ENCODE results near the gene CLIP2.

The CLIP2 gene

DNA sequence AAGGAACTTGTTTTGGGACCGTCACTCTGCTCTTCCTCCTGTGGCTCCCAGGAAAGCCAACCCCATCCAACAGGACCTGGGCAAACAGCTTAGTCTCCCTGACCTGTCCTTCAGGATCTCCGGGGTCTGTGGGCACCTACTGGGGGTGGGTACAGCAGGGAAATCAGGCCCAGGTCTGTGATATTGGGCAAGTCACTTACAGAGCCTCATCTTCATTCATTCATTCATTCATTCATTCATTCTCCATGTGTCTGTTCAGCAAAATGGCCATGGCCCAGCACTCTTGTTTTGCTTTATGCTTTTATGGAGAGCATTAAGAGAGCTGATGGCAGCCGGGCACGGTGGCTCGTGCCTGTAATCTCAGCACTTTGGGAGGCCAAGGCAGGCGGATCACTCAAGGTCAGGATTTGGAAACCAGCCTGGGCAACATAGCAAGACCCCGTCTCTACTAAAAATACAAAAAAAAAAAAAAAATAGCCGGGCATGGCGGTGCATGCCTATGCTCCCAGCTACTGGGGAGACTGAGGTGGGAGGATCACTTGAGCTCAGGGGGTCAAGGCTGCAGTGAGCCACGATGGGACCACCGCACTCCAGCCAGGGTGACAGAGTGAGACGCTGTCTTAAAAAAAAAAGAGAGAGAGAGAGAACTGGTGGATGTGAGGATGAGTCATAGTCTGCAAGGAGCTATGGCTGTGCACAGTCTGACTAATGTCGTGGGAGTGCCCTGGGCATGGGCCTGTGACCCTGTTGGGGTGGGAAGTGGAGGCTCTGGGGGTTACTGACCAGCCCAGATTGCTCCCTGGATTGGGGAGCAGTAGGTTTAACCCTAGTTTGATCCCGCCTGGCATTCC, 54.3 kb downstream of the CLIP2 start:
- TF ChIP-seq, protein P1, sequence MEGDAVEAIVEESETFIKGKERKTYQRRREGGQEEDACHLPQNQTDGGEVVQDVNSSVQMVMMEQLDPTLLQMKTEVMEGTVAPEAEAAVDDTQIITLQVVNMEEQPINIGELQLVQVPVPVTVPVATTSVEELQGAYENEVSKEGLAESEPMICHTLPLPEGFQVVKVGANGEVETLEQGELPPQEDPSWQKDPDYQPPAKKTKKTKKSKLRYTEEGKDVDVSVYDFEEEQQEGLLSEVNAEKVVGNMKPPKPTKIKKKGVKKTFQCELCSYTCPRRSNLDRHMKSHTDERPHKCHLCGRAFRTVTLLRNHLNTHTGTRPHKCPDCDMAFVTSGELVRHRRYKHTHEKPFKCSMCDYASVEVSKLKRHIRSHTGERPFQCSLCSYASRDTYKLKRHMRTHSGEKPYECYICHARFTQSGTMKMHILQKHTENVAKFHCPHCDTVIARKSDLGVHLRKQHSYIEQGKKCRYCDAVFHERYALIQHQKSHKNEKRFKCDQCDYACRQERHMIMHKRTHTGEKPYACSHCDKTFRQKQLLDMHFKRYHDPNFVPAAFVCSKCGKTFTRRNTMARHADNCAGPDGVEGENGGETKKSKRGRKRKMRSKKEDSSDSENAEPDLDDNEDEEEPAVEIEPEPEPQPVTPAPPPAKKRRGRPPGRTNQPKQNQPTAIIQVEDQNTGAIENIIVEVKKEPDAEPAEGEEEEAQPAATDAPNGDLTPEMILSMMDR (IDR thresholded peaks at IDR 0.05), result no peak

GRCh38 chr7:74344132-74344496, 54.9 kb downstream of the CLIP2 start:
- TF ChIP-seq, protein P1 (IDR thresholded peaks at IDR 0.05), result no peak

- TF ChIP-seq, protein P1 (IDR thresholded peaks at IDR 0.05), result no peak
Observed at GRCh38 chr7:74344786-74345185, 55.6 kb downstream of the CLIP2 start.

GRCh38 chr7:74345970-74346369, 56.8 kb downstream of the CLIP2 start:
- TF ChIP-seq, protein P1 (IDR thresholded peaks at IDR 0.05), result no peak

DNA sequence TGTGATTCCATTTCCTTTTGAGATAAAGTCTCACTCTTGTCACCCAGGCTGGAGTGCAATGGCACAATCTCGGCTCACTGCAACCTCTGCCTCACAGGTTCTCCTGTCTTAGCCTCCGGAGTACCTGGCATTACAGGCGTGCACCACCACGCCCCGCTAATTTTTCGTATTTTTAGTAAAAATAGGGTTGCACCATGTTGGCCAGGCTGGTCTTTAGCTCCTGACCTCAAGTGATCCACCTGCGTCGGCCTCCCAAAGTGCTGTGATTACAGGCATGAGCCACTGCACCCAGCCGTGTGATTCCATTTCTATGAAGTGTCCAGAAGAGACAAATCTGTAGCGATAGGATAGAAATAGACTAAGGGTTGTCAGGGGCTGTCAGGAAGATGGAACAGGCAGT, 60.4 kb downstream of the CLIP2 start:
- TF ChIP-seq, protein P1 (IDR thresholded peaks at IDR 0.05), result no peak

DNA sequence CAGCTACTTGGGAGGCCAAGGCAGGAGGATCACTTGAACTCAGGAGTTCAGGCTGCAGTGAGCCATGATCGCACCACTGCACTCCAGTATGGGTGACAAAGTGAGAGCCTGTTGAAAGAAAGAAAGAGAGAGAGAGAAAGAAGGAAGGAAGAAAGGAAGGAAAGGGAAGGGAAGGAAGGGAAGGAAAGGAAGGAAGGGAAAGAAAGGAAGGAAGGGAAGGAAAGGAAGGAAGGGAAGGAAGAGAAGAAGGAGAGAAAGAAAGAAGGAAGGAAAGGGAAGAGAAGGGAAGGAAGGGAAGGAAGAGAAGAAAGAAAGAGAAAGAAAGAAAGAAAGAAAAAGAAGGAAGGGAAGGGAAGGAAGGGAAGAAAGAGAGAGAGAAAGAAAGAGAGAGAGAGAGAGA, 61.5 kb downstream of the CLIP2 start:
- TF ChIP-seq, protein P1 (IDR thresholded peaks at IDR 0.05), result no peak

- TF ChIP-seq, protein P1 (IDR thresholded peaks at IDR 0.05), result no peak
Observed at GRCh38 chr7:74351836-74352235, 62.6 kb downstream of the CLIP2 start.

Data from LNCAP (cell line).